ENCODE data around the gene ZBTB45. TPM values are rescaled to one million over a fixed set of nuclear protein-coding genes. Genes with fewer than 3 reads are reported as not detected.

Gene ZBTB45
- total and polyA plus RNA-seq, 2 experiments from 2014 or later = 26.3 to 29.4 TPM

DNA sequence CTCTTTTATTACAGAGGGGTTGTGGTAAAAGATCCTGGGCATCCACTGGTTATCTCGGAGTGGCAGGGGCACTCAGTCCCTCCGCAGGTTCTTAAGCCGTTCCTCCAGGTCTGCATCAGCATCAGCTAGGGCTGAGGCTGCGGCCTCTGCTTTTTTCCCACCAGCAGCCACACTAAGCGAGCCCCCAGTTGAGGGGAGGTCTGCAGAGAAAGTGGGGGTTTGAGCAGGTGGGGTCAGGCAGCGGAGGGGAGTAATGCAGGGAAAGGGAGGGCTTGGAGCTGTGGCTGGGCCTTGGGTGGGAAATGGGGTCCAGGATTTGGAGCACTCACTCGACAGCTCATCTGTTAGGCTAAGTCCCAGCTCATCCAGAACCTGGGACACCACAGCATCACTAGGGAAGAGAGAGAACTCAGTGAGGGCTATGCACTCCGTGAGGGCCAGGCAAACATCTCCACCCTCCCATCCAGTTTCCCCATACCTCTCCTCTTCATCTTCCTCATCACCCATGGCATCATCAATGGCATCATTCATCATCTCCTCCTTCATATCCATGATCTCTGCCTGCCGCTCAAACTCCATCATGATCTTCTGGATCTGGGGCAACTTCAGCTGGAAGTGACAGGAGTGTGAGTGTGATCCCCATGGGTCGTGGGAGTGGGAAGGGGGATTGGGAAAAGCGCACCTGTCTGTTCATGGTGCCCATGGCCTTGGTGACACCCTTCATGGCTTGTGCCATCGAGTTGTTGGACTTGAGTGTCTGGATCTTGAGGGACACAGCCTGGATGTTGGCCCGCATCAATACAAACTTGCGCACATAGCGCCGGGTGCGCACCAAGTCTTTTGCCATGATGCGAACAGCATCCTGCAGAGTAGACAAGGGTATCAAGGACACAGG is 32.2 kb upstream of the ZBTB45 start:
- peak overlapping the region; percentile 39 for H3K27ac ChIP-seq
- H3K27me3 ChIP-seq = no peaks in the 10 kb centered on the region
- TF ChIP-seq, protein P1, sequence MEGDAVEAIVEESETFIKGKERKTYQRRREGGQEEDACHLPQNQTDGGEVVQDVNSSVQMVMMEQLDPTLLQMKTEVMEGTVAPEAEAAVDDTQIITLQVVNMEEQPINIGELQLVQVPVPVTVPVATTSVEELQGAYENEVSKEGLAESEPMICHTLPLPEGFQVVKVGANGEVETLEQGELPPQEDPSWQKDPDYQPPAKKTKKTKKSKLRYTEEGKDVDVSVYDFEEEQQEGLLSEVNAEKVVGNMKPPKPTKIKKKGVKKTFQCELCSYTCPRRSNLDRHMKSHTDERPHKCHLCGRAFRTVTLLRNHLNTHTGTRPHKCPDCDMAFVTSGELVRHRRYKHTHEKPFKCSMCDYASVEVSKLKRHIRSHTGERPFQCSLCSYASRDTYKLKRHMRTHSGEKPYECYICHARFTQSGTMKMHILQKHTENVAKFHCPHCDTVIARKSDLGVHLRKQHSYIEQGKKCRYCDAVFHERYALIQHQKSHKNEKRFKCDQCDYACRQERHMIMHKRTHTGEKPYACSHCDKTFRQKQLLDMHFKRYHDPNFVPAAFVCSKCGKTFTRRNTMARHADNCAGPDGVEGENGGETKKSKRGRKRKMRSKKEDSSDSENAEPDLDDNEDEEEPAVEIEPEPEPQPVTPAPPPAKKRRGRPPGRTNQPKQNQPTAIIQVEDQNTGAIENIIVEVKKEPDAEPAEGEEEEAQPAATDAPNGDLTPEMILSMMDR (IDR thresholded peaks at IDR 0.05; ENCODE audit: low read depth, low read length) = no peak
- no peak overlapping the region for H3K4me3 ChIP-seq
- peaks cover 15% of the 10 kb centered on the region for H3K4me1 ChIP-seq (ENCODE audit: low read depth)
- no peaks in the 10 kb centered on the region for H3K9me3 ChIP-seq (ENCODE audit: low read depth)
- peaks cover 55% of the 10 kb centered on the region for H3K36me3 ChIP-seq
- no peak for DNase-seq (ENCODE audit: low read depth in 1 of 2, low spot score in 1 of 2)

DNA sequence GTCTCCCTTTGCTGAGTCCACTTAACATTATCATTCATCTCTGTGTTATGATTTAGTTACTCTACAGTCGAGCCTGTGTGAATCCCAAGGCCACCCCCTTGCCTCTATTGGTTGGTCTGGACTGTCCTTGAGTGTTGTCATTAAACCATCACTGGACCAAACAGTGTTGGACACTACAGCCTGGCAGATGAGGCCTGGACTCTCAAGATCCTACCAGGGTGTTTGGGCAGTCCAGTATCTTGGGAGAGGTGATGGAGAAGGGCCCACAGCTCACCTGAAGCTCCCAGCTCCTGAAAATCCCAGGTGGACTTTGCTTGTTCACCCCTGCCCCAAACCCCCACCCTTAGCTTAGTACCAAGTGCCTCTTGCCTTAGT is 31.5 kb upstream of the ZBTB45 start:
- TF ChIP-seq, protein P1 (IDR thresholded peaks at IDR 0.05; ENCODE audit: low read depth, low read length) = no peak
- H3K27ac ChIP-seq = no peak overlapping the region
- H3K27me3 ChIP-seq = no peaks in the 10 kb centered on the region
- H3K4me3 ChIP-seq = no peak overlapping the region
- no peaks in the 10 kb centered on the region for H3K9me3 ChIP-seq (ENCODE audit: low read depth)
- H3K4me1 ChIP-seq (ENCODE audit: low read depth) = peaks cover 19% of the 10 kb centered on the region
- DNase-seq (ENCODE audit: low read depth in 1 of 2, low spot score in 1 of 2) = no peak
- H3K36me3 ChIP-seq = peaks cover 48% of the 10 kb centered on the region

DNA sequence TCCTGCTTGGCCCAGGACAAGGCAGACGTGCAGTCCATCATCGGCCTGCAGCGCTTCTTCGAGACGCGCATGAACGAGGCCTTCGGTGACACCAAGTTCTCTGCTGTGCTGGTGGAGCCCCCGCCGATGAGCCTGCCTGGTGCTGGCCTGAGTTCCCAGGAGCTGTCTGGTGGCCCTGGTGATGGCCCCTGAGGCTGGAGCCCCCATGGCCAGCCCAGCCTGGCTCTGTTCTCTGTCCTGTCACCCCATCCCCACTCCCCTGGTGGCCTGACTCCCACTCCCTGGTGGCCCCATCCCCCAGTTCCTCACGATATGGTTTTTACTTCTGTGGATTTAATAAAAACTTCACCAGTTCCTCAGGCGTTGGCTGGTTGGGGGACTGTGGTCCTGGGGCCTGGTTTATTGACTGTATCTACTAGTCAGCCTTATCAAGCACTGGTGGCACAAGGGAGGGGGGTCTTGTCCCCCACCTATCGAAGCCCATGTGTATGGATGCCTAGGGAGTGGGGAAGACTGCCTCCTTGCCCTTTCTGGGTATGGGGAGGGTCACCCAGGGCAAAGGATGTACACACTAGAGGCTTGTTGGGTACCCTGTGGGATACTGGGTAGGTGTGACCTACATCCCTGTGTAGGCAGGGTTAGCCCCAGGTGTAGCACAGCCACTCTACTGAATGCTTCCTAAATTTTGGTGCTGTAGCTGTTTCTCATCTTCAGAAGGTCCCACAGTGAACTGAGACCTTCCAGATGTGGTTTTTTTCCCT is 30.9 kb upstream of the ZBTB45 start:
- TF ChIP-seq, protein P1 (IDR thresholded peaks at IDR 0.05; ENCODE audit: low read depth, low read length) = no peak
- H3K36me3 ChIP-seq = peaks cover 47% of the 10 kb centered on the region

DNA sequence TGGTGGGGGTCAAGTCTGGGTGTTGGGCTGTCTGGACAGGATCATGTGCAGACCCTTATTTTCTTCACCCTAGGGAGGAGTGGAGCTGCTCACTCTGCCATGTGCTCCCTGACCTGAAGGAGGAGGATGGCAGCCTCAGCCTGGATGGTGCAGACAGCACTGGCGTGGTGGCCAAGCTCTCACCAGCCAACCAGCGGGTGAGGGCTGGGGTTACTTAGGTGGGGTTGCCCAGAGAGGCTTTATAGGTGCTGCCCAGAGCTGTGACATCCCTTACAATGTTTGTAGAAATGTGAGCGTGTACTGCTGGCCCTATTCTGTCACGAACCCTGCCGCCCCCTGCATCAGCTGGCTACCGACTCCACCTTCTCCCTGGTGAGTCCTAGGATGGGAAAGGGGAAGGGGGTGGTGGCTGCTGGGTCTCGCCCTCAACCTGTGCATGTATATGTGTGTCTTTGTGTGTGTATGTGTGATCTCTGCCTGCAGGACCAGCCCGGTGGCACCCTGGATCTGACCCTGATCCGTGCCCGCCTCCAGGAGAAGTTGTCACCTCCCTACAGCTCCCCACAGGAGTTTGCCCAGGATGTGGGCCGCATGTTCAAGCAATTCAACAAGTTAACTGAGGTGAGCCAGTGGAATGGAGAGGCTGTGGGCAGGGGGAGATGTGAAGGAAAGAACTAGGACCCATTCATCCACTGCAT is 30.2 kb upstream of the ZBTB45 start:
- H3K36me3 ChIP-seq = peaks cover 47% of the 10 kb centered on the region
- no peak for DNase-seq (ENCODE audit: low read depth in 1 of 2, low spot score in 1 of 2)
- TF ChIP-seq, protein P1 (IDR thresholded peaks at IDR 0.05; ENCODE audit: low read depth, low read length) = no peak

More for the DNA sequence above, 30.9 kb upstream of the ZBTB45 start:
- H3K4me1 ChIP-seq (ENCODE audit: low read depth) = peaks cover 24% of the 10 kb centered on the region
- H3K4me3 ChIP-seq = no peak overlapping the region
- H3K27me3 ChIP-seq = no peaks in the 10 kb centered on the region
- DNase-seq (ENCODE audit: low read depth in 1 of 2, low spot score in 1 of 2) = no peak
- no peak overlapping the region for H3K27ac ChIP-seq
- no peaks in the 10 kb centered on the region for H3K9me3 ChIP-seq (ENCODE audit: low read depth)

DNA sequence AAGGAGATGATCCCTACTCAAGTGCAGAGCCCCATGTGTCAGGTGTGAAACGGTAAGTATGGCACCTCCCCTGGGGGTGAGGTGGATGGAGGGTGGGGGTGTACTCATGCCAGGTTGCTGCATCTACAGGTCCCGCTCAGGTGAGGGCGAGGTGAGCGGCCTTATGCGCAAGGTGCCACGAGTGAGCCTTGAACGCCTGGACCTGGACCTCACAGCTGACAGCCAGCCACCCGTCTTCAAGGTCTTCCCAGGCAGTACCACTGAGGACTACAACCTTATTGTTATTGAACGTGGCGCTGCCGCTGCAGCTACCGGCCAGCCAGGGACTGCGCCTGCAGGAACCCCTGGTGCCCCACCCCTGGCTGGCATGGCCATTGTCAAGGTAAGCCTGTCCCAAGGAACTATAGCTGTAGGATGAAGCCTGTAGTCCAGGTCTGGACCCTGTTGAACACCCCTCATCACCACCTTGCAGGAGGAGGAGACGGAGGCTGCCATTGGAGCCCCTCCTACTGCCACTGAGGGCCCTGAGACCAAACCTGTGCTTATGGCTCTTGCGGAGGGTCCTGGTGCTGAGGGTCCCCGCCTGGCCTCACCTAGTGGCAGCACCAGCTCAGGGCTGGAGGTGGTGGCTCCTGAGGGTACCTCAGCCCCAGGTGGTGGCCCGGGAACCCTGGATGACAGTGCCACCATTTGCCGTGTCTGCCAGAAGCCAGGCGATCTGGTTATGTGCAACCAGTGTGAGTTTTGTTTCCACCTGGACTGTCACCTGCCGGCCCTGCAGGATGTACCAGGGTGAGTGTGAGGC is 29.5 kb upstream of the ZBTB45 start:
- TF ChIP-seq, protein P1 (IDR thresholded peaks at IDR 0.05; ENCODE audit: low read depth, low read length) = no peak
- Histone ChIP-seq H3K27me3 (no peaks in the 10 kb centered on the region), H3K36me3 (peaks cover 47% of the 10 kb centered on the region), H3K4me1 (ENCODE audit: low read depth) (peaks cover 19% of the 10 kb centered on the region), H3K4me3 (no peak overlapping the region), H3K27ac (peak overlapping the region; percentile 33), H3K9me3 (ENCODE audit: low read depth) (no peaks in the 10 kb centered on the region)
- DNase-seq (ENCODE audit: low read depth in 1 of 2, low spot score in 1 of 2) = no peak

More for the DNA sequence above, 30.2 kb upstream of the ZBTB45 start:
- no peaks in the 10 kb centered on the region for H3K27me3 ChIP-seq
- no peaks in the 10 kb centered on the region for H3K9me3 ChIP-seq (ENCODE audit: low read depth)
- no peak overlapping the region for H3K27ac ChIP-seq
- peaks cover 21% of the 10 kb centered on the region for H3K4me1 ChIP-seq (ENCODE audit: low read depth)
- H3K4me3 ChIP-seq = no peak overlapping the region

Data from cardiac muscle cell (in vitro differentiated cells and primary cell).